ENCODE data around the gene CEP19. TPM values are rescaled to one million over a fixed set of nuclear protein-coding genes. Genes with fewer than 3 reads are reported as not detected.
A peak's percentile ranks its signal among the peaks of the same experiment; 100 is the strongest.

CEP19 gene
- total RNA-seq, 1 experiment from 2014 or later = 7.1 TPM

DNA sequence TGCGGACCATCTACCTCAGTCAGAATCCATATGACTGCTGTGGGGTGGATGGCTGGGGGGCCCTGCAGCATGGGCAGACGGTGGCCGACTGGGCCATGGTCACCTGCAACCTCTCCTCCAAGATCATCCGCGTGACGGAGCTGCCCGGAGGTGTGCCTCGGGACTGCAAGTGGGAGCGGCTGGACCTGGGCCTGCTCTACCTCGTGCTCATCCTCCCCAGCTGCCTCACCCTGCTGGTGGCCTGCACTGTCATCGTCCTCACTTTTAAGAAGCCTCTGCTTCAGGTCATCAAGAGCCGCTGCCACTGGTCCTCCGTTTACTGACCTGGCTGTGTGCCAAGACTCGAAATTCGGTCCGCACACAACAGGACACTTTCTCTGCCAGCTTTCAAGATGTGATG lies 50.6 kb downstream of the CEP19 start:
- no peak for ATAC-seq
- intact Hi-C loops (cut with micrococcal nuclease; ENCODE audit: unreplicated experiment) (no loop called here), in situ Hi-C loops (cut with HindIII; ENCODE audit: low pct_unique_long_range_greater_than_20kb, low sequenced_read_pairs) (no loop called here)
- no peaks in the 10 kb centered on the region for H3K36me3 ChIP-seq (ENCODE audit: control insufficient read depth, insufficient read depth, low read length)
- DNase-seq (ENCODE audit: low read depth, low spot score) = no peak
- CTCF ChIA-PET = interaction anchor here (0.6 kb wide), 1 partner anchor 57 kb away, joined by 8 read pairs; no protein-coding TSS in a partner anchor
- no peaks in the 10 kb centered on the region for H3K9me3 ChIP-seq (ENCODE audit: control insufficient read depth, insufficient read depth, low read depth, low read length)
- no peak for TF ChIP-seq POLR2AphosphoS5 (IDR thresholded peaks at IDR 0.05; ENCODE audit: low read depth, low read length)
- TF ChIP-seq, protein P1, sequence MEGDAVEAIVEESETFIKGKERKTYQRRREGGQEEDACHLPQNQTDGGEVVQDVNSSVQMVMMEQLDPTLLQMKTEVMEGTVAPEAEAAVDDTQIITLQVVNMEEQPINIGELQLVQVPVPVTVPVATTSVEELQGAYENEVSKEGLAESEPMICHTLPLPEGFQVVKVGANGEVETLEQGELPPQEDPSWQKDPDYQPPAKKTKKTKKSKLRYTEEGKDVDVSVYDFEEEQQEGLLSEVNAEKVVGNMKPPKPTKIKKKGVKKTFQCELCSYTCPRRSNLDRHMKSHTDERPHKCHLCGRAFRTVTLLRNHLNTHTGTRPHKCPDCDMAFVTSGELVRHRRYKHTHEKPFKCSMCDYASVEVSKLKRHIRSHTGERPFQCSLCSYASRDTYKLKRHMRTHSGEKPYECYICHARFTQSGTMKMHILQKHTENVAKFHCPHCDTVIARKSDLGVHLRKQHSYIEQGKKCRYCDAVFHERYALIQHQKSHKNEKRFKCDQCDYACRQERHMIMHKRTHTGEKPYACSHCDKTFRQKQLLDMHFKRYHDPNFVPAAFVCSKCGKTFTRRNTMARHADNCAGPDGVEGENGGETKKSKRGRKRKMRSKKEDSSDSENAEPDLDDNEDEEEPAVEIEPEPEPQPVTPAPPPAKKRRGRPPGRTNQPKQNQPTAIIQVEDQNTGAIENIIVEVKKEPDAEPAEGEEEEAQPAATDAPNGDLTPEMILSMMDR (IDR thresholded peaks at IDR 0.05) = no peak
- TF ChIP-seq SIN3A (IDR thresholded peaks at IDR 0.05; ENCODE audit: borderline replicate concordance, insufficient read depth, low read depth, low read length) = no peak
- TF ChIP-seq, protein P2, sequence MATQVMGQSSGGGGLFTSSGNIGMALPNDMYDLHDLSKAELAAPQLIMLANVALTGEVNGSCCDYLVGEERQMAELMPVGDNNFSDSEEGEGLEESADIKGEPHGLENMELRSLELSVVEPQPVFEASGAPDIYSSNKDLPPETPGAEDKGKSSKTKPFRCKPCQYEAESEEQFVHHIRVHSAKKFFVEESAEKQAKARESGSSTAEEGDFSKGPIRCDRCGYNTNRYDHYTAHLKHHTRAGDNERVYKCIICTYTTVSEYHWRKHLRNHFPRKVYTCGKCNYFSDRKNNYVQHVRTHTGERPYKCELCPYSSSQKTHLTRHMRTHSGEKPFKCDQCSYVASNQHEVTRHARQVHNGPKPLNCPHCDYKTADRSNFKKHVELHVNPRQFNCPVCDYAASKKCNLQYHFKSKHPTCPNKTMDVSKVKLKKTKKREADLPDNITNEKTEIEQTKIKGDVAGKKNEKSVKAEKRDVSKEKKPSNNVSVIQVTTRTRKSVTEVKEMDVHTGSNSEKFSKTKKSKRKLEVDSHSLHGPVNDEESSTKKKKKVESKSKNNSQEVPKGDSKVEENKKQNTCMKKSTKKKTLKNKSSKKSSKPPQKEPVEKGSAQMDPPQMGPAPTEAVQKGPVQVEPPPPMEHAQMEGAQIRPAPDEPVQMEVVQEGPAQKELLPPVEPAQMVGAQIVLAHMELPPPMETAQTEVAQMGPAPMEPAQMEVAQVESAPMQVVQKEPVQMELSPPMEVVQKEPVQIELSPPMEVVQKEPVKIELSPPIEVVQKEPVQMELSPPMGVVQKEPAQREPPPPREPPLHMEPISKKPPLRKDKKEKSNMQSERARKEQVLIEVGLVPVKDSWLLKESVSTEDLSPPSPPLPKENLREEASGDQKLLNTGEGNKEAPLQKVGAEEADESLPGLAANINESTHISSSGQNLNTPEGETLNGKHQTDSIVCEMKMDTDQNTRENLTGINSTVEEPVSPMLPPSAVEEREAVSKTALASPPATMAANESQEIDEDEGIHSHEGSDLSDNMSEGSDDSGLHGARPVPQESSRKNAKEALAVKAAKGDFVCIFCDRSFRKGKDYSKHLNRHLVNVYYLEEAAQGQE (IDR thresholded peaks at IDR 0.05; ENCODE audit: insufficient read depth in 1 of 2, low read depth in 2 of 2, low read length in 1 of 2) = no peak
- TF ChIP-seq TCF7L2 (IDR thresholded peaks at IDR 0.05; ENCODE audit: low read depth, low read length) = no peak
- H3K4me1 ChIP-seq (ENCODE audit: control insufficient read depth, insufficient read depth, low read length) = peaks cover 14% of the 10 kb centered on the region
- no peak overlapping the region for H3K4me3 ChIP-seq (ENCODE audit: low read depth in 2 of 2, low read length in 2 of 2)
- POLR2A ChIA-PET = interaction anchor here (0.7 kb wide), 1 partner anchor 69 kb away, joined by 5 read pairs; no protein-coding TSS in a partner anchor
- no peaks in the 10 kb centered on the region for H3K27me3 ChIP-seq (ENCODE audit: control insufficient read depth, insufficient read depth, low read length)
- no peak overlapping the region for H3K27ac ChIP-seq (ENCODE audit: low read length)
- no TSS peak for BruUV-seq (replicated peaks)

DNA sequence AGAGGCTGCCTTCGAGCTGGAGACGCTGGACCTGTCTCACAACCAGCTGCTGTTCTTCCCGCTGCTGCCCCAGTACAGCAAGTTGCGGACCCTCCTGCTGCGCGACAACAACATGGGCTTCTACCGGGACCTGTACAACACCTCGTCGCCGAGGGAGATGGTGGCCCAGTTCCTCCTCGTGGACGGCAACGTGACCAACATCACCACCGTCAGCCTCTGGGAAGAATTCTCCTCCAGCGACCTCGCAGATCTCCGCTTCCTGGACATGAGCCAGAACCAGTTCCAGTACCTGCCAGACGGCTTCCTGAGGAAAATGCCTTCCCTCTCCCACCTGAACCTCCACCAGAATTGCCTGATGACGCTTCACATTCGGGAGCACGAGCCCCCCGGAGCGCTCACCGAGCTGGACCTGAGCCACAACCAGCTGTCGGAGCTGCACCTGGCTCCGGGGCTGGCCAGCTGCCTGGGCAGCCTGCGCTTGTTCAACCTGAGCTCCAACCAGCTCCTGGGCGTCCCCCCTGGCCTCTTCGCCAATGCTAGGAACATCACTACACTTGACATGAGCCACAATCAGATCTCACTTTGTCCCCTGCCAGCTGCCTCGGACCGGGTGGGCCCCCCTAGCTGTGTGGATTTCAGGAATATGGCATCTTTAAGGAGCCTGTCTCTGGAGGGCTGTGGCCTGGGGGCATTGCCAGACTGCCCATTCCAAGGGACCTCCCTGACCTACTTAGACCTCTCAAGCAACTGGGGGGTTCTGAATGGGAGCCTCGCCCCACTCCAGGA lies 51.5 kb downstream of the CEP19 start:
- no TSS peak for BruUV-seq (replicated peaks)

More for the DNA sequence above, 51.5 kb downstream of the CEP19 start:
- intact Hi-C loops (cut with micrococcal nuclease; ENCODE audit: unreplicated experiment) (no loop called here), in situ Hi-C loops (cut with HindIII; ENCODE audit: low pct_unique_long_range_greater_than_20kb, low sequenced_read_pairs) (no loop called here)
- CTCF ChIA-PET = no interaction called here
- Histone ChIP-seq H3K36me3 (ENCODE audit: control insufficient read depth, insufficient read depth, low read length) (no peaks in the 10 kb centered on the region), H3K9me3 (ENCODE audit: control insufficient read depth, insufficient read depth, low read depth, low read length) (no peaks in the 10 kb centered on the region), H3K27ac (ENCODE audit: low read length) (no peak overlapping the region), H3K27me3 (ENCODE audit: control insufficient read depth, insufficient read depth, low read length) (no peaks in the 10 kb centered on the region), H3K4me1 (ENCODE audit: control insufficient read depth, insufficient read depth, low read length) (peaks cover 6% of the 10 kb centered on the region), H3K4me3 (ENCODE audit: low read depth in 2 of 2, low read length in 2 of 2) (no peak overlapping the region)
- no peak for DNase-seq (ENCODE audit: low read depth, low spot score)
- ATAC-seq = peak; percentile 5; the same call in 1 of the 2 replicates
- POLR2A ChIA-PET = interaction anchor here (0.6 to 0.7 kb wide), 2 partner anchors 207 to 450 kb away, joined by 3 read pairs; partner anchors contain the start of gene ZDHHC19
- TF ChIP-seq, protein P1 (IDR thresholded peaks at IDR 0.05) = no peak
- TF ChIP-seq, protein P2 (IDR thresholded peaks at IDR 0.05; ENCODE audit: insufficient read depth in 1 of 2, low read depth in 2 of 2, low read length in 1 of 2) = no peak
- TF ChIP-seq SIN3A (IDR thresholded peaks at IDR 0.05; ENCODE audit: borderline replicate concordance, insufficient read depth, low read depth, low read length) (no peak), TCF7L2 (IDR thresholded peaks at IDR 0.05; ENCODE audit: low read depth, low read length) (no peak), POLR2AphosphoS5 (IDR thresholded peaks at IDR 0.05; ENCODE audit: low read depth, low read length) (no peak)
